SIG-M5 treated with dmso at 0.1 percent for 504 hours (cell line): ENCODE measurements around the gene TCOF1.

ENCODE experiments used
- DNase-seq: peaks from one replicate; lab custom pipeline; 2025; ENCODE audit not compliant: unreplicated experiment; lab: John Stamatoyannopoulos, UW

Gene TCOF1

DNA sequence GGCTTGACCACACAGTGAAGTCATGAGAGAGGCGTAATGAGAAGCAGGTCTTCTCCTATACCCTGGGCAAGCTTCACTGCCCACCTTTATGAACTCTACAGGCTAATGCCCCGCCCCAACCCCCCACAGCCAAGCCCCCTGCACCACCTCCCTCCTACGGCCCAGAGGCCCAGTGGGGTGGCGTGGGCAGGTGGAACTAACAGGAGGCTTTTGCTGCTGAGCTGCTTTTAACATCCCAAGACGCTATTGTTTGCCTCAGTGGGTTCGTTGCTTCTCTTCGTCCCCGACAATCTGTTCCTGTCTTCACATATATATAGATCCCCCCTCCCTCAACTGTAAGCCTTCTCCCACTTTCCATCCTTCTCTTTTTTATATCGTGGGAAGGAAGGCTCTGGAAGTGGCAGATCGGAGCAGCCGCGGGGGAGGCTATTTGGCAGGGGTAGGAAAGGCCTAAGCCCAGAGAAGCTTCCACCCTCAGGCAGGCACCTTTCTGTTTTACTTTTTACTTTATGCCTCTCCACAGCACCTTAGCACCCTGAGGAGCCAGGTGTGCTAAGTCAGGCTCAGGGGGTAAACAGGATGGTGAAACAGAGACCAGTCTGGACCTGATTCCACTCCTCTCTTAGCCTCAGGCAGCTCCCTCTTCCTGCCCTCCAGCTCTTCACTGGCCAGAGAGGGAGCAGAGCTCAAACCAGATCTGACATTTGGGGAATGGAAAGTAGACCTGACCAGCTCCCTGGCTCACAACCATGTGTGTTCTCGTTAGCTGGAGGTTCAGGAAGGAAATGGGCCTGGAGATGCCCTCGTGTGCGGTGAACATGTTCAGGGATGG is 28.7 kb downstream of the TCOF1 start:
- no peak for DNase-seq

DNA sequence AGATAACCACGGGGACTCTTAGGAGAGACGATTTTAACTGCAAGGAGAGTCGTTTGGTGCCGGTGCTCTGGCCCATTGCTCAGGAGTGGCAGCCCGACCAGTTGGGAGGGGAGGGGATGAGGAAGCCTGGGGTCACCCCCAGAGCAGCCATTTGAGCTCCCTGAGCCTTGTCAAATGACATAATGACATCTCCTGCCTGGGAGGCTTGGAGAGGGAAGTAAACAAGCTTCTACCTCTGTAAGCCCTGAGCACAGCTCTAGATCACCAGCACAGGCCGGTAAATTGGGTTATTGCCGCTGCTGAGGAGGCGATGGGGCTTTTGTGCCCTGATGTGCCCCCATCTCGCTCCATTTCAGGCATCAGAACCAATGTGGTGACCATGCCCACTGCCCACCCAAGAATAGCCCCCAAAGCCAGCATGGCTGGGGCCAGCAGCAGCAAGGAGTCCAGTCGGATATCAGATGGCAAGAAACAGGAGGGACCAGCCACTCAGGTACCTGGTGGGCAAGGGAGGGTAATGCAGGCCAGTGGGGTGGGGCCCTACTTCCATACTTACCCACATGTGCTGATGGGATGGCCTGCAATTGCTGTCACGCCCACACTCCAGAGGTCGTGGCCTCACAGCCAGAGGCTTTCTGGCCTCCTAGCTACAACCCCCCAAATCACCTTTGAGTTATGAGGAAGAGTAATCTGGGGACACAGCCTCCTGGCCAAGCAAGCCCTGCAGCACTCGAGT is 32.2 kb downstream of the TCOF1 start:
- DNase-seq: no peak

DNA sequence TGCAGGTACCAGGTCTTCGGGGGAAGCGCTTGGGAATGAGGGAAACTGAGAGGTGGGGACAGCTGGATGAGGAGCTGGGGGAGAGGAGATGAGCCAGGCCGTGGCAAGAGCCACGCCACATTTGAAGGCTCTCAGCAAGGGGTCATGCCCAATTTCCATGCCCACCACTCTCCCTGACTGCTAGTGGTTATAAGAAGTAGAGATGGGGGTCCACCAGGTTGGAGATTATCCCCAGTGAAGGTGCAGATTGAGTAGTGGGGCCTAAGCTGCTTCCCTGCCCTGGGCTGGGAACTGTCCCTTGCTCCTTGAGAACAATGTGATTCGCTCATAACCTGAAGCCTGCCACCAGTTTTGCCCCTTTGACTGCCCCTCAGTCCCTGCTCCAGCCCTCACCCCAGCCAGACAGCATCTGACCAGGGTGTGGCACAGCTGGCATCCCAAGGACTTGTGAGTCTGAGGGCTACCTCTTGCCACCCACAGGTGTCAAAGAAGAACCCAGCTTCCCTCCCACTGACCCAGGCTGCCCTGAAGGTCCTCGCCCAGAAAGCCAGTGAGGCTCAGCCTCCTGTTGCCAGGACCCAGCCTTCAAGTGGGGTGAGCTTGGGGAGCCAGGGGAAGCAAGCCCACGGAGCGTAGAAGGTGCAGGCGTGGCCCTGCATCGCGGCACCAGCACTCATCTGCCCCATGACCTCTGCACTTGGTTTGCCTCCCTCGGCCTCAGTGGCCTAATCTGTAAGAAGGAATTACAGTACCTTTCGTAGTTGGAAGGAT is 33.8 kb downstream of the TCOF1 start:
- no peak for DNase-seq

DNA sequence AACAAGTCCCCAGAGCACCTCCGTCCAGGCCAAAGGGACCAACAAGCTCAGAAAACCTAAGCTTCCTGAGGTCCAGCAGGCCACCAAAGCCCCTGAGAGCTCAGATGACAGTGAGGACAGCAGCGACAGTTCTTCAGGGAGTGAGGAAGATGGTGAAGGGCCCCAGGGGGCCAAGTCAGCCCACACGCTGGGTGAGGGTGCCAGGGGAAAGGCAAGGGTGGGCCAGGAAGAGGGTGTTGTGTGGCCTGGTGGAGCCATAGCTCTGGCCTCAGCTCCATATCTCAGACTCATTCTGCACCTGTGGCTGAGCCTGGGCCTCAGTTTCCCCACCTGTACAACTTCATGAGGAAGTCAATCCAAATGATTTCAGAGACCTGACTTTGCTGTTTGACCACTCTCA is 34.5 kb downstream of the TCOF1 start:
- DNase-seq: no peak

DNA sequence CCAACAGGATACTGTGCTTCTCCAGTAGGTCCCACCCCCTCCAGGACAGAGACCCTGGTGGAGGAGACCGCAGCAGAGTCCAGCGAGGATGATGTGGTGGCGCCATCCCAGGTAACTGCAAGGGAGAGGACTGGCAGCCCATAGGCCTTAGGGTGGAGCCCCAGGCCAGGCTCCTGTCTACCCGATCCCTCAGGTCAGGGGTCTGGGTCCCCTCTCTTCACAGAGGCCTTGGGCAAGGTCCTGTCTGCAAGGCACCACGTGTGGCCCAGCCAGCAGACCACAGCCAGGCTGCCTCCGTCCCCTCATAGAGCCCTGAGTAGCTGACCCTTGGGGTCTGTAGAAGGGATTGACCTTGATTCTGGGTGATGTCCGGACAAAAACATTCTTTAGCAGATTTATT is 35.2 kb downstream of the TCOF1 start:
- DNase-seq: no peak

DNA sequence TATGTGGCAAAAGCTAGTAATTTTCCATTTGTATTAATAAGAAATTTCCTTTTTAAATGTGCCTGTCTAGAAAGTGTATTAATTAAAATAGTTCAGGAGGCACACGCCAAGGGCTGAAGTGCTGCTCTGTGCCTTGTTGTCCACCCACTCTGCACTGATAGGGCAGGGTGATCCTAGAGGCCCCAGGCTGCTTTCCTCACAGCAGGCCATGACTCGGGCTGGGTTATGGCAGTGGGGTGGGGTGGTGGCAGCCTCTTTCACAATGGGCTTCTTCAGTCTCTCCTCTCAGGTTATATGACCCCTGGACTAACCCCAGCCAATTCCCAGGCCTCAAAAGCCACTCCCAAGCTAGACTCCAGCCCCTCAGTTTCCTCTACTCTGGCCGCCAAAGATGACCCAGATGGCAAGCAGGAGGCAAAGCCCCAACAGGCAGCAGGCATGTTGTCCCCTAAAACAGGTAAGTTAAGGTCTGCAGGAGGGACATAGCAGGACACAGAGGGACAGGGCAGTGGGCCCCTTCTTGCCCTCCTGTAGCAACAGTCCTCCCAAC is 35.7 kb downstream of the TCOF1 start:
- no peak for DNase-seq

DNA sequence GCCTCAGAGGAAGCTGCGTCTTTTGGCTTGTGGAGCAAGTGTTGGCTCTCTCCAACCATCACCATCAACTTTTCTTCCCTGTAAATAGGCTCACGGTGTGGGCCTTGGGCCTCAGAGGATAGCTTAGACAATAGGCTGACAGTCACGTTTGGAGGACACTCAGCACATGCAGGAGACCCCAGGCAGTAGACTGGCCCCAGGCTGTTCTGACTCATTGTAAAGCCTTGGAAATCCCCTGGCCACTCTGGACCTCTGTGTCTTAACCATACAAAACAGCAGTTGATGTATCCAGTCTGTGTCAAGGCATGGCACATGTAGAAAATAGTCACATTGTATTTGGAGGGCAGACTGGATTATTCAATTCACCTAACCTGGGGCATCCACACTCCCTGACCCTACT is 36.6 kb downstream of the TCOF1 start:
- DNase-seq: no peak

DNA sequence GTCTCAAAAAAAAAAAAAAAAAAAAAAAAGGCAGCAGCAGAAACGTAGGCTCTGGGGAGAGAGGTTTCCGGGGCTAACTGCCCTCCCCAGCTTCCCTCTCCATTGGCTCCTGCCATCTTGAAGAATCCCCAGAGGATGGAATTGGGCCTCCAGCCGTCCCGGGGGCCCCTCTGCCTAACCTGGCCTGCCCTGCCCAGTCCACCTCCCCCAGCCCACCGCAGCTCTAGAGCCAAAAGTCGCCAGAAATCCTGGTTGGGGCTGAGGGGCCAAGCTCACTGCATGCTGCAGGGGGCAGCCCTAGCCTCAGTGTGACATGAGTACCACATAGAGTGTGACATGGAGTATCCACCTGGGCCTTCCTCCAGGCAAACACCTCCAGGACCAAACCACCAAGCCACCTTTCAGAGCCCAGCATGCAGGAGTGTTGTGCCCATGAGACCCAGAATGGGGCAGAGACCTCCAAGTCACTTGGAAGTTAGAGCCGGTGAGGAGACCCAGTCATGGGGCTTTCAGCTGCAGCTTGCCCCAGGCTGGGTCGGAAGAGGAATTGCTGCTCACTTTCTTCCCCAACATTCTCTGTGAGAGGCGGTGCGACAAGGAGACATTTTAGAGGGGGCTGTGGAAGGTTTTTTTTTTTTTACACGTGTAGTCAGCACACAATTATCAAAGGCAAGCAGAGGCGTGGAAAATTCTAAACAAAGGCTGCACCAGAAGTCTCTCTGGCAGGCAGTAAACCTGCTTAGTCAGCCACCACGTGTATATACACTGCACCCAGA is 37.6 kb downstream of the TCOF1 start:
- no peak for DNase-seq

DNA sequence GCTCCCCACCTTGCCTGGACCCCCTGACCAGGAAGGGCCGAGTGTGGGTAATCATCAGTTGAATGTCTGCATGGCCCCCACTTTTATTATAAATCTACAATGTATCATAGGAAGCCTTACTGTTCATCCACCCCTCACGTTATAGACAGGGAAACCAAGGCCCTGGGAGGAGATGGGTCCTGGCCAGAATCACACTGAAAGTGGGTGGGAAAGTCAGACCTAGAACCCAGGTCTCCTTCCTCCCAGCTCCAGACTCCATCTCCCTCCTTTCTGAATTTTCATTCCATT is 38.1 kb downstream of the TCOF1 start:
- DNase-seq: no peak

DNA sequence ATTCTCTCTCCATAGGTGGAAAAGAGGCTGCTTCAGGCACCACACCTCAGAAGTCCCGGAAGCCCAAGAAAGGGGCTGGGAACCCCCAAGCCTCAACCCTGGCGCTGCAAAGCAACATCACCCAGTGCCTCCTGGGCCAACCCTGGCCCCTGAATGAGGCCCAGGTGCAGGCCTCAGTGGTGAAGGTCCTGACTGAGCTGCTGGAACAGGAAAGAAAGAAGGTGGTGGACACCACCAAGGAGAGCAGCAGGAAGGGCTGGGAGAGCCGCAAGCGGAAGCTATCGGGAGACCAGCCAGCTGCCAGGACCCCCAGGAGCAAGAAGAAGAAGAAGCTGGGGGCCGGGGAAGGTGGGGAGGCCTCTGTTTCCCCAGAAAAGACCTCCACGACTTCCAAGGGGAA is 38.8 kb downstream of the TCOF1 start:
- no peak for DNase-seq

DNA sequence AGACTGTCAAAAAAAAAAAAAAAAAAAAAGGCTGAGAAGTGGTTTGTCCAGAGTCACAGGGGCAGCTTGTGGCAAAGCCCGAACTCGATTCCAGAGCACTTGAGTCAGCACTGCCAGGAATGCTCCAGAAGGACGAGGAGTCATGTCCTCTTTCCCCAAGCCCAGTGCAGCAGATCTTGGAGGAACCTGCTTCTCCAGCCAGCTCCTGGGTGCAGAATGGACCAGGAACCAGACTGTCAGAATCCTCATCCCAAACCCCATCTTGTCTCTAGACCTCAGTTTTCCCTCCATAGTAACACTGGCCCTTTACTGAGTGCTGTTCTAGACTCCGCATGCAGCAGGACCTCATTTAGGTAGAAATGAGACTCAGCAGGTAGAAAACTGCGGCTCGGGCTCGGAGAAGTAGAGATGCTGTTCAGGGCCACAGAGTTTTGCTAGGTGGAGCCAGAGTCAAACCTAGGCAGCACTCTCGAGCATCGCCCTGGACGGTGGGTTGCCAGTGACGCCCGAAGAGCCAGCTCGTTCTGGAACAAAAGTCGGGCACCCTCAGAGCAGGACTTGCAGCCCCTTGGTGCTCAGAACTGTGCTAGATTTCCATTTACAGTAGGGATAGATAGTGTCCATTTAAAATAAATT is 39.8 kb downstream of the TCOF1 start:
- no peak for DNase-seq

DNA sequence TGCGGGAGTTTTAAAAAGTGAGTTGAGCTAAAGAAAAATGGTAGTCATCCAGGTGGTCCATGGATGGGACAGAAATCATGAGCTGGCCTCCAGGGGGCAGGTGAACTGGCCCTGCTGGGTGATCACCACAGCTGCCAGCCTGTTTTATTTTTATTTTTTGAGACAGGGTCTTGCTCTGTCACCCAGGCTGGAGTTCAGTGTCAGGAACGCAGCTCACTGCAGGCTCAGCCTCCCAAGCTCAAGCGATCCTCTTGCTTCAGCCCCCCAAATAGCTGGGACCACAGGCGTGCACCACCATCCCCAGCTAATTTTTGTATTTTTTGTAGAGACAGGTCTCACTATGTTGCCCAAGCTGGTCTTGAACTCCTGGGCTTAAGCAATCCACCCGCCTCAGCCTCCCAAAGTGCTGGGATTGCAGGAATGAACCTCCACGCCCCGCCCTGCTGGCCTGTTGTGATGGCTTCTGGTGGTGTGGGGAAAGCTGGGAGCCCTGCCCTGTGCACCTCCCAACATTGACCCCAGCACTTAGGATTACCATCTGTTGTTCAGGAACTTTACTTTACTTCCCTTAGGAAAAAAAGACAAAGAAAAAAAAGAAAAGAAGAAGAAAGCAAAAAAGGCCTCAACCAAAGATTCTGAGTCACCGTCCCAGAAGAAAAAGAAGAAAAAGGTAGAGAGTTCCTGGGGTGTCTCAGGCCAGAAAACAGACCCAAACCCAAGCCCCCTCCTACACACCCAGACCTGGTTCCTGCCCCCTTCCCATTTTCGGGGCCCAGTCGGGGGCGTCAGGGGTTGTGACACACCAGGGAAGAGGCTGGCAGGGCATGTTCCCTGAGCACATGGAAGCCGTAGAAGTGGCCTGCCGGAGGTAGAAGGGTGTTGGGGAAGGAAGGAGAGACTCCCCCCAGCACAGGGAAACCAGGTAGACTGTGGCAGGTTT is 40.6 kb downstream of the TCOF1 start:
- DNase-seq: no peak

DNA sequence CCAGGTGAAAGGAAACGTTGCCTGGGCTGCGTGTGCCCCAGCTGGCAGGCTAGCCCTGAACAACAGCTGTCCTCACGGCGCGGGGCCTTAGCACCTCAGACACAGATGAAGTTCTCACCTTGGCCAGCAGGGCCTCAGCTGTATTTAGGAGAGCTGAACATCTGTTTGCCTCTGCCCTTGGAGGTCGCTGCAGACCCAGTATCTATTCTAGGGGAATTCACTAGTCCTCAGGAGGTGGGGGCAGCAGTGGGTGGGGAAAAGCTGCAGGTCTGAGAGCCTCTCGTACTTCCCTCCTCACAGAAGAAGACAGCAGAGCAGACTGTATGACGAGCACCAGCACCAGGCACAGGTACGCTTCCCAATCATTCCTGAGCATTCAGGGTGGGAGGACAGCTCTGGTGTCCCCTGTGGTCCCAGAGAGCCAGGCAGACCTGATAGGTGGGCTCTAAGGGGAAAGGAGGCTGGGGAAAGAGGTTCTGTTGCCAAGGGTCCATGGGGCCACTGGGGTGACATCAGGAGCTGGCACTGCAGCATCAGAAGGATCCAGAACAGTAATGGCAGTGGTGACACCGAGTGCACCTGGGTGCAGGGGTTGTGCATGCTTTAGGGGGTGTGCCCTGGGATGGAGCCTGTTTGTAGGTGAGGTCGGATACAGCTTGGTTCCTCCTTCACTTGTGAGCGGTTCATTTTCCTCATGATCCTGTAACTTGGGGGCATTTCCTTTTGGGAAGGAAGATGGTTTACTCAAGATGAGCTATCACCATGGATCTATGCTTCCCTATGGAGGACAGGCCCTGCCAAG is 41.4 kb downstream of the TCOF1 start:
- DNase-seq: no peak

DNA sequence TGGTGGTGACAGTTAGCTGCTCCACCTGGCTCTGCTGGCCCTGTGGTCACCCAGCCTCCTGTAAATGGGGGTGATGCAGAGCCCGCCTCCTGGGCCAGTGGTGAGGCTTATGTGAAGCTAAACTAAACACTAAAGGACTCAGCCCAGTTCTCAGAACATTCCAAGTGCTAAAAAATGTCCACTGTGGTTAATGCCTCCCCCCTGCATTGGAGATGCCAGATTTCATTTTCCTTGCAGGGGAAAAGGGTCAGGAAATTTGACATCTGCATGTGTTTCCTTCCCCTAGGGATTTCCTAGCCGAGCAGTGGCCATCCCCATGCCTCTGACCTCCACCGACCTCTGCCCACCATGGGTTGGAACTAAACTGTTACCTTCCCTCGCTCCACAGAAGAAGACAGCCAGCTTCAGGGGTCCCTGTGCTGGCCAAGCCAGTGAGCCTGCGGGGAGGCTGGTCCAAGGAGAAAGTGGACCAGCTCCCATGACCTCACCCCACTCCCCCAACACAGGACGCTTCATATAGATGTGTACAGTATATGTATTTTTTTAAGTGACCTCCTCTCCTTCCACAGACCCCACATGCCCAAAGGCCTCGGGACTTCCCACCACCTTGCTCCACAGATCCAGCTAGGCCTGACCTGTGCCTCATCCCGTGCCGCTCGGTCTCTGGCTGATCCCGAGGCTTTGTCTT is 42.2 kb downstream of the TCOF1 start:
- DNase-seq: no peak

DNA sequence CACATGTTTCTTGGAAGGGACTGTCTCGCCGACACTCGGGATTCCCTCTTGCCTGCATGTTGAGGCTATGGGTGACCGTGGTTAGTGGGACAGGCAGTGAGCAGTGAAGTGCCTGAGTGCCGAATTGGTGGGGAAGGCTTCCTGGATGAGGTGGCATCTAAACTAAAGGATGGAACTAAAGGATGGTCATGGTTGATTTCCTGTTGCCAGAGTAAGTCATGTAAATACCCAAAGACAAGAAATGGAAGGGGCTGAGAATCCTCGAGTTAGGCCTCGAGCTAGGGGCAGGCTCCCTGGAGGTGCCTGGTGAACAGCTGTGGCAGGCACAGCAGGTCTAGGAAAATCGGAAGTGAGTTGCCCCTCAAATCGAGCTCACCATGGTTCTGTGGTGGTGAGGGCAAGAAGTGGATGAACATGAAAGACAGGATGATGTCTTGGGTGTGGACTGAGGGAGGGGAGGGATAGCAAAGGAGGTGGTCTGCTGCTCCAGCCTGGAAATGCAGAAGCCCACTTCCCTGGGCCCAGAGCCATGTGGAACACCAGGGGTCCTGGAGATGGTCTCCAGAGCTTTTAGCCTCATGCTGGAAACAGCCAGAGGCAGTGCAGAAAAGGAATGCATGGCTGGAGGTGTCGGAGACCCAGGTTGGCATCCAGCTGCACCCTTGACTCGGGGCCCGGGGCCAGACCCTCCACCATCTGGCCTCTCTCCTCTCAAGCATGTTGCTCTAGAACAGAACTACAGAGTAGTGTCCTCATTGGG is 43.0 kb downstream of the TCOF1 start:
- DNase-seq: no peak

DNA sequence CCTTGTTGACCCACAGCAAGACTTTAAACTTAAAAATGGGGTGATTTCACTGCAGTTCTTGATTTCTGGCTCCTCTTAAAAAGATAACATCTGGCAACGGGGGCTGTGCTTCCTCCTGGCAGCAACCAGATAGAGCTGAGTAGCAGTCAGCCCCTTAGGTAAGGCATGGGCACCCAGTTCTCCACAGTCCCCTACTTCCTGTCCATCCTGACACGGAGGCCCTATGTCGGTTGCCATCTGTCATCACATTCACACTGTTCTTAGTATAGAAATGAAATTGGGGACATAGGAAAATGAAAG is 43.5 kb downstream of the TCOF1 start:
- no peak for DNase-seq

DNA sequence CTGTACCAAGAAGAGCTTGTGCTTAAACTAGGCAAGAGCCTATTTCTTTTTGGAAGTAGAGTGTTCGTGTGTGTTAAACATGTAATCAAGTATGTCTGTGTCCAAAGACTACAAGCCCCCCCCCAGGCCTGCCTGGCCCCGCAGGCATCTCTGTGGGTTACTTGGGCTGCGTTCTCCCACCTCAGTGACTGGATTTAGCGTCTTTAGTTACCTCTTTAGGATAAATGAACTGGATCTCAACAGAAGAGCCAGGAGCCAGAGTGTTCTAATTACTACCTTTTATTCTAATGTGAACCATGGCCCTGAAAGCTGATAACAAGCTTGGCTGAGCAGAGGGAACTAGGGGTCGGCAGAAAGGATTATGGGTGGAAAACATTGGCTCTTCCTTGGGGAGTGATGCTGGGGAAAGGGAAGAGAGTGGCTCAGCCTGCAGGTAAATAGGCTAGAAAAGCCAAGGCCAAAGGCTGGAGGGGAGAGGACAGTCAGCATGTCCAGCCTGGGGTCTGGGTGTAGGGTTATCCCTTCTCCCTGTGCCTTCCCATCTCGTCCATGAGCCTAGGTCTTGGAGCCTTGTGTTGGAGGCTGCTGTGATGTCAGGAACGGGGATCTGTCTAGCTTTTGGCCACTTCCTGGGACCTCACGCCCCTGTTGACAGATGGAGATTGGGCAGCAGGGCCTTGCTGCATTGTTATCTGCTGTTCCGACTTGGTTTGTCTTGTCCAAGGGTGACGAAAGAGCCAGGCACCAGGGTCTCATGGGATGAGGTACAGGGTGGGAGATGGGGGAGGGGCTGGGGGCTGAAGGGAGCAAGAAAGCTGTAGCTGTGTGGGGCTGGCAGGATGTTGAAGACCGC is 44.1 kb downstream of the TCOF1 start:
- DNase-seq: no peak
